GM20000 (cell line): ENCODE measurements around the gene LPCAT3.

Experiments
- DNase-seq: peaks from one replicate; pipeline ENCODE4 v3.0.0; 2012; ENCODE audit warnings: low spot score
- TF ChIP-seq, protein P1 (sequence below): IDR thresholded peaks from 2 replicates; pipeline ENCODE4 v1.5.1; 2012; ENCODE audit warnings: mild to moderate bottlenecking, control low read depth; ENCODE audit errors: extremely low read depth, missing control alignments

Gene LPCAT3

DNA sequence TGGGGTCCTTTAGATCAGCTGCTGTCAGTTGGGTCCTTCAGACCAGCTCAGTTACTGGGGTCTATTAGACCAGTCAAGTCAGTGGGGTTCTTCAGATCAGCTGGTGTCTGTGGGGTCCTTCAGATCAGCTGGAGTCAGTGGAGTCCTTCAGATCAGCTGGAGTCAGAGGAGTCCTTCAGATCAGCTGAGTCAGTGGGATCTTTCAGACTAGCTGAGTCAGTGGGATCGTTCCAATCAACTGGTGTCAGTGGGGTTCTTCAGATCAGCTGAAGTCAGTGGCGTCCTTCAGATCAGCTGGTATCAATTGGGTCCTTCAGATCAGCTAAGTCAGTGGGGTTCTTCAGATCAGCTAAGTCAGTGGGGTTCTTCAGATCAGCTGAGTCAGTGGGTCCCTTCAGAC is 14.7 kb upstream of the LPCAT3 start:
- TF ChIP-seq, protein P1, sequence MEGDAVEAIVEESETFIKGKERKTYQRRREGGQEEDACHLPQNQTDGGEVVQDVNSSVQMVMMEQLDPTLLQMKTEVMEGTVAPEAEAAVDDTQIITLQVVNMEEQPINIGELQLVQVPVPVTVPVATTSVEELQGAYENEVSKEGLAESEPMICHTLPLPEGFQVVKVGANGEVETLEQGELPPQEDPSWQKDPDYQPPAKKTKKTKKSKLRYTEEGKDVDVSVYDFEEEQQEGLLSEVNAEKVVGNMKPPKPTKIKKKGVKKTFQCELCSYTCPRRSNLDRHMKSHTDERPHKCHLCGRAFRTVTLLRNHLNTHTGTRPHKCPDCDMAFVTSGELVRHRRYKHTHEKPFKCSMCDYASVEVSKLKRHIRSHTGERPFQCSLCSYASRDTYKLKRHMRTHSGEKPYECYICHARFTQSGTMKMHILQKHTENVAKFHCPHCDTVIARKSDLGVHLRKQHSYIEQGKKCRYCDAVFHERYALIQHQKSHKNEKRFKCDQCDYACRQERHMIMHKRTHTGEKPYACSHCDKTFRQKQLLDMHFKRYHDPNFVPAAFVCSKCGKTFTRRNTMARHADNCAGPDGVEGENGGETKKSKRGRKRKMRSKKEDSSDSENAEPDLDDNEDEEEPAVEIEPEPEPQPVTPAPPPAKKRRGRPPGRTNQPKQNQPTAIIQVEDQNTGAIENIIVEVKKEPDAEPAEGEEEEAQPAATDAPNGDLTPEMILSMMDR, result no peak
- no peak for DNase-seq

DNA sequence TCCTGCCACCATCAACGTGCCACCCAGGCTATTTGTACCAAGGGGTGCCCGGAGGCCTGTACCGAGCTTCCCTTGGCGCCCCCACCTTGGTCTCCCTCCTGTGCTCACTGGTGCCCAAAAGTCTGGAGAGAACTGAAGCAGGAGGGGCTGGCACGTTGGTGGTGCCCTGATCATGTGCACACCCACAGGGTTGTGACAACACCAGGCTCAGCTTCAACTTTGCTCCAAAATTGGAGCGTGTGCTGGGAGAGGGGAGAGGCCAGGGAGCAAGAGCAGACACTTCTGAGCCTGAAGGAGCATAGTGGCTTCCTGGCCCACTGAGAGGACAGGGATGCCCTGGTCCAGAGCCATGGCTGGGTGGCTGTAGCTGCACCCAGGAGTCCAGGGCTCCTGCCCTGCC is 13.0 kb upstream of the LPCAT3 start:
- TF ChIP-seq, protein P1, result no peak

DNA sequence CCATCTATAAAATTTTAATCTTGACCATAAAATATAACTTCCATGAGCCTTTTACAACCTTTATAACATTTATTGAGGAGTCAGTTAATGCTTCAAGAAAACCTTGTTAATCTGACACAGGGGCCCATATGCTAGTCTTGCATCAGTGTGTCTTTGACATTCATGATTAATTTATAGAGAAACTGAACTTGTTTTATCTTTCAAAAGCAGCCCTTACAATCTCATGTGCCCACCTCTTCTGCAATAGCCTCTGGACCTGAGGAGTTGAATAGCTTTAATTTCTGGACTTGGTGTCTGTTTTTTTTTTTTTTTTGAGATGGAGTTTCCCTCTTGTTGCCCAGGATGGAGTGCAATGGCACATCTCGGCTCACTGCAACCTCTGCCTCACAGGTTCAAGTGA is 8.6 kb upstream of the LPCAT3 start:
- DNase-seq, result no peak
- TF ChIP-seq, protein P1, result no peak

More for the DNA sequence above, 13.0 kb upstream of the LPCAT3 start:
- no peak for DNase-seq

DNA sequence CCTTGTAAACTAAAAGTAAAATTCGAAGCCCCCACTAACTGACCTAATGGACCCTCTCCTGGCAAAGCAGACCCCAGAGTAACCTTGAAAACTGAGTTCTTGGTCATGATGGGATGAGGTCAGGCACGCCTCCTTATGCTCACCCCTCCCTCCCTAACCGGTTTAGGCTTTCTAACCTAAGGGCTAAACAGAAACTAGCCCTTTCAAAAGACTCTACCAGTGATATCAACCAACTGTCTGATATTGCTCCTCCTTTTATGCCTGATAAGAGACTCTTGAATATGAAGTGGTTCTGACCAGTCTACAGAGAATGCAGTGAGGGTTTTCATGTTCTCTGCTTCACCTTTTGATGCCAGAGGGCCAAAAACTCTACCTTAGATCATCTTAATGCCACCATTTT is 4.8 kb upstream of the LPCAT3 start:
- DNase-seq, result no peak
- TF ChIP-seq, protein P1, result no peak

DNA sequence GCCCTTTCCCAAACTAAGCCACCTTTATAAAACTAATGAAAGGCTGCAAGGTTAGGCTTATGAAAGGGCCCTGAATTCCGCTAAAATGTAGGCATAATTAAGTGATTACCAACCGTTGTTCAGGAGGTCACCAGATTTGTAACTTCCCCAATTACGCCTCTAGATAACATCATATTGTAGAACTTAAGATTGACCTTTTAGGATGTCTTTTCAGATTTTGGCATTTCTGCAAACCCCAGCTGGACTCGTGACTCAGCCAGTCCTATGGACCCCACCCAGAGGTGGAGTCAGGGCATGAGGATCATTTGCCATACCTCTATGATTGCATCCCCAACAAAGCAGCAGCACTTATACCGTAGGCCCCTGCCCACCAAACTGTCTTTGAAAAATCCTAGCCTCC is 3.7 kb upstream of the LPCAT3 start:
- TF ChIP-seq, protein P1, result no peak
- DNase-seq, result no peak

DNA sequence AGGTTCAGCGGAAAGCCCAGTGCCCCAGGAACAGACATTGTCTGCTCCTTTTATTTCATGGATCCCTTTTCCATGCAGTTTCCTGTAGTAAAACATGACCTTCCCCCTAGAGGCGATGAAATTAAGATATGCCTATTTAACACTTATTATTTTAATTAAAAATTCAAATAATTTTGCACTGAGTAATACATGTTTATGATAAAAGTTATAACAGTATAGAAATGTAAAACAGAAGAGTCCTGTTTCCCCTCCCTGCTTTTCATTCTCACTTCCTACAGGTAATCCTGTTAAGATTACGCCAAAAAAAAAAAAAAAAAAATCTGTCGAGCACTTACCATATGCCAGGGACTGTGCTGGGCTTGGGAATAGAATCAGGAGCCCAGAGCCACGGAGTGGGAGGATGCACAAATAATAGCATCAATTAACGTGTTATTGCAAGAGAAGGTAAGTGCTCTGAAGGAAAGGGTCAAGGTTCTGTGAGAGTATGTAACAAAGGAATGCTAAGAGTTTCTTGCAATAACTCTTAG is 830 bp upstream of the LPCAT3 start:
- no peak for DNase-seq
- TF ChIP-seq, protein P1, result no peak

DNA sequence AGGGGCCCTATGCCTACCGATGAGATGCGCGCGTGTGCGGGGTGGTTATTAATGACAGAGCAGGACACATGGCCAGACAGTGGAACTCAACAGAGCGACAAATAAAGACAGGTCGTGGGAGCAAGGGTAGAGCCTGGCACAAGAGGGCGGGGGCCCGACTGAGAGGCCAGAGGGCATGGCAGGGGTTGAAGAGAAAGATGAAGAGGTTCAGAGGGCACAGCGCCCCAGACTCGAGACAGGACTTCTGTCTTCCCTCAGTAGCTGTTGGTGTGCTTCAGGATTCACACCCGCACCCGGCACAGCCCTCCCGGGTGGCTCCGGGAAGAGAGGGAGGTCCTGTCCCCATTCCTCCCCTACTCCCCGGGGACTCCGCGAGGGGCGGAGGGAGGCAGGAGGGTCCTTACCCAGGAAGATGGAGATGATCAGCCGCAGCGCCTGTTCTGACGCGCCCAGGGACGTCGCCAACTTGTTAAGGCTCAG is 366 bp downstream of the LPCAT3 start:
- DNase-seq, result no peak
- TF ChIP-seq, protein P1, result no peak
